BE2C (cell line): ENCODE results near the gene UBE2D2.
"Not testable (repeated sequence)": the region's sequence is repeated elsewhere in the genome, so short reads cannot be mapped to it uniquely, and the experiment has no call there.

Experiments used
- DNase-seq: peaks from one replicate; pipeline ENCODE4 v3.0.0-alpha.2; 2020
- H3K27me3 ChIP-seq: fragments of 250-450 bp; sonication (Bioruptor Pico); 2 replicates; pipeline ENCODE4 v1.5.1; 2020; ENCODE audit warnings: mild to moderate bottlenecking
- H3K36me3 ChIP-seq: fragments of 250-450 bp; sonication (Bioruptor Pico); 2 replicates; pipeline ENCODE4 v1.5.1; 2020; ENCODE audit warnings: mild to moderate bottlenecking
- H3K4me1 ChIP-seq: fragments of 250-450 bp; sonication (Bioruptor Pico); 2 replicates; pipeline ENCODE4 v1.5.1; 2020
- H3K4me3 ChIP-seq: 2 replicates; pipeline ENCODE4 v1.5.1; 2011; ENCODE audit warnings: low read depth, low read length
- H3K9me3 ChIP-seq: fragments of 250-450 bp; sonication (Bioruptor Pico); 2 replicates; pipeline ENCODE4 v1.5.1; 2020
- TF ChIP-seq, protein P1 (sequence below): IDR thresholded peaks from 2 replicates; pipeline ENCODE4 v1.5.1; 2012; ENCODE audit warnings: mild to moderate bottlenecking, low read depth, low read length

UBE2D2 gene

DNA sequence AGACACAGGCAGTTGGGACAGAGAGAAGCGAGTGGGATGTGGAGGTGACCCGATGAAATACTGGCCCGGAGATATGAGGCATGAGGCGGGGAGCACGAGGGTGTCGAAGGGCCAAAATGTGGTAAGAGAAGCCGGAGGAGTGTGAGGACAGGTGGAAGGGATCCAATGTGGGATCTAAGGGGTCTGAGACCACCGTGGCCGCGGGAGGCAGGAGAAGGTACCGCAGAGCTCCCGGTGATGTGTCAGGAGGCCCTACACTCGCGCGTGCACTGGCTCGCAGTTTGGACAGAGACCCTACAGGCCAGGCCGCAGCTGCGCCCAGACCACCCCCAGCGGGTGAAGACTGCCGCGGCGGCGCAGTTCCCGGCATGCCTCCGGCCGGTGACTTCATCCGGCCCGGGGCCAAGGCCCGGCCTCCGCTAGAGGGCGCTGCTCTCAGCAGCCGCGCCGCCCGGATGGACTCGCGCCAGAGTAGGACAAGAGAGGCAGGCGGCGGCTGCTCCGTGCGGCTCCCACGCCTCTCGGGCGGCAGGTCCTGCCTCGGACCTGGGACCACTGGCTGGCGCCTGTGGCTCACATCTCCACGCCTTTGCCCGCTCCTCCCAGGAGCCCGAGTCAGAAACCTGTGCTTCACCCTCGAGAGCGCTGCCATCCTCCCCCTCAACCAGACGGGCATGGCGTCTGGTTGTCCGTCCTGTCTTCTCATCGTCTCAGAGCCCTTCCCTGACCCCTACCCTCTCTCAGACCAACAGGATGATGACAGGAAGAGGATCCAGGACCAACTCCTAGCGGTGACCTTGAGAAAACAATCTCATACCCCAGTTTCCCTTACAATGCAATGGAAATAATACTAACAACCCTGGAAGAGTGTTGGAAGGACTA lies 43.2 kb upstream of the UBE2D2 start:
- Histone ChIP-seq H3K4me3 (peak overlapping the region; percentile 65), H3K9me3 (no peaks in the 10 kb centered on the region), H3K36me3 (no peaks in the 10 kb centered on the region), H3K4me1 (peaks cover 8% of the 10 kb centered on the region), H3K27me3 (no peaks in the 10 kb centered on the region)
- peak; percentile 95 for DNase-seq
- TF ChIP-seq, protein P1, sequence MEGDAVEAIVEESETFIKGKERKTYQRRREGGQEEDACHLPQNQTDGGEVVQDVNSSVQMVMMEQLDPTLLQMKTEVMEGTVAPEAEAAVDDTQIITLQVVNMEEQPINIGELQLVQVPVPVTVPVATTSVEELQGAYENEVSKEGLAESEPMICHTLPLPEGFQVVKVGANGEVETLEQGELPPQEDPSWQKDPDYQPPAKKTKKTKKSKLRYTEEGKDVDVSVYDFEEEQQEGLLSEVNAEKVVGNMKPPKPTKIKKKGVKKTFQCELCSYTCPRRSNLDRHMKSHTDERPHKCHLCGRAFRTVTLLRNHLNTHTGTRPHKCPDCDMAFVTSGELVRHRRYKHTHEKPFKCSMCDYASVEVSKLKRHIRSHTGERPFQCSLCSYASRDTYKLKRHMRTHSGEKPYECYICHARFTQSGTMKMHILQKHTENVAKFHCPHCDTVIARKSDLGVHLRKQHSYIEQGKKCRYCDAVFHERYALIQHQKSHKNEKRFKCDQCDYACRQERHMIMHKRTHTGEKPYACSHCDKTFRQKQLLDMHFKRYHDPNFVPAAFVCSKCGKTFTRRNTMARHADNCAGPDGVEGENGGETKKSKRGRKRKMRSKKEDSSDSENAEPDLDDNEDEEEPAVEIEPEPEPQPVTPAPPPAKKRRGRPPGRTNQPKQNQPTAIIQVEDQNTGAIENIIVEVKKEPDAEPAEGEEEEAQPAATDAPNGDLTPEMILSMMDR, result peak; percentile 91

GRCh38 chr5:139523635-139524445 lies 37.3 kb upstream of the UBE2D2 start:
- Histone ChIP-seq H3K4me1 (peaks cover 2% of the 10 kb centered on the region; the same call in 1 of the 2 replicates), H3K36me3 (no peaks in the 10 kb centered on the region), H3K9me3 (no peaks in the 10 kb centered on the region), H3K27me3 (no peaks in the 10 kb centered on the region), H3K4me3 (no peak overlapping the region)
- TF ChIP-seq, protein P1, result no peak
- no peak for DNase-seq

DNA sequence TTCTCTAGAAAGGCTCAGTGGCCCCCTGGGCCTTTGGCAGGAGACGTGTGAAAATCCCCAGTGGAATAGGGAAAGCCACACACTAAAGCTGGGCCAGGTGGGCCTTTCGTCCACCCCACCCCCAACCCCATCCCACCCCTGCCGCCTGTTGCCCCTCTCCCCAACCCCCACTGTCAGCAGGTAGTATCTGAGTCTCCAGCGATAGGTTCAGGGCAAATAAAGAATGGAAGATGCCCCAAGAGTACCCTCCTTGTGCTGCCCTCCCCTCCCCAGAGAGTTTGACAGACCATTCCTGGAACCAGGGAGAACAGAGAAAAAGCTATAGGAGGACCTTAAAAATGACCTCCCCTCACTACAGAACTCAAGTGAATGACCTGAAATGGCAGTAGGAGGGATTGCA lies 36.7 kb upstream of the UBE2D2 start:
- no peaks in the 10 kb centered on the region for H3K9me3 ChIP-seq
- no peak for DNase-seq
- H3K36me3 ChIP-seq, result no peaks in the 10 kb centered on the region
- no peak overlapping the region for H3K4me3 ChIP-seq
- H3K4me1 ChIP-seq, result peaks cover 2% of the 10 kb centered on the region; the same call in 1 of the 2 replicates
- TF ChIP-seq, protein P1, result no peak
- H3K27me3 ChIP-seq, result no peaks in the 10 kb centered on the region

DNA sequence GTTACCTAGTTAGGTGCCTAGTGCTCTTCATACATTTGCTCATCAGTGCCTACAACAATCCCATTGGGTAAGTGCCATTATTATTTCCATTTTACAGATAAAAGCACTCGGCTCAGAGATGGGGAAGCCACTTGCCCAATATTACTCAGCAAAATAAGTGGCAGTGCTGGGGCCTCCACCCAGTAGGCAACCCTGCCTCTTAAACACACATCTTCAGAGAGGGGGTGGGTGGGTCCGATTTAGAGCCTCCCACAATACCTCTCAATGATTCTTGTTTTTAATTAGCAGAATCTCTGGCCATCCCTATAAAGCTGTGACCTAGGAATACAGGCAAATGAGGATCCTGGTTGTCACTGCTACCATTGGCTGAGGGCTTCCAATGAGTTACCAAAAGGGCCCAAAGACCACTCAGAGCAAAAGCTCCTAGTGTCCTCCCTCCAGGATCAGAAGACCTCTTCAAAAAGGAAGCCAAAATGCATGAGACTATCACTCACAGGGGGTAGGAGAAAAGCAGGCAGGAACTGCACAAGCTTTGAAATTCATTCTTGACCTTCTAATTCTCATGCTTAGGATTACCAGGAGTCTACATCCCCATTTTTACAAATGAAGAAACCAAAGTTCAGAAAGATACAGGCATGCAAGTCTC lies 36.1 kb upstream of the UBE2D2 start:
- no peak for DNase-seq
- H3K9me3 ChIP-seq, result no peaks in the 10 kb centered on the region
- TF ChIP-seq, protein P1, result no peak
- H3K36me3 ChIP-seq, result no peaks in the 10 kb centered on the region
- H3K4me3 ChIP-seq, result no peak overlapping the region
- peaks cover 2% of the 10 kb centered on the region; the same call in 1 of the 2 replicates for H3K4me1 ChIP-seq
- no peaks in the 10 kb centered on the region for H3K27me3 ChIP-seq

- H3K4me1 ChIP-seq, DNase-seq, H3K9me3 ChIP-seq, H3K27me3 ChIP-seq, H3K36me3 ChIP-seq, H3K4me3 ChIP-seq: not testable (repeated sequence)
These were observed 35.4 kb upstream of the UBE2D2 start for GRCh38 chr5:139525586-139526308.

- DNase-seq, H3K27me3 ChIP-seq, H3K9me3 ChIP-seq, H3K36me3 ChIP-seq, H3K4me3 ChIP-seq, H3K4me1 ChIP-seq: not testable (repeated sequence)
These were observed 34.6 kb upstream of the UBE2D2 start for GRCh38 chr5:139526309-139527089.

GRCh38 chr5:139527090-139527470 lies 34.1 kb upstream of the UBE2D2 start:
- DNase-seq, H3K9me3 ChIP-seq, H3K4me1 ChIP-seq, H3K36me3 ChIP-seq, H3K27me3 ChIP-seq, H3K4me3 ChIP-seq: not testable (repeated sequence)

- H3K36me3 ChIP-seq, H3K4me3 ChIP-seq, H3K27me3 ChIP-seq, H3K9me3 ChIP-seq, DNase-seq, H3K4me1 ChIP-seq: not testable (repeated sequence)
These were observed 33.2 kb upstream of the UBE2D2 start for GRCh38 chr5:139527896-139528467.

GRCh38 chr5:139528695-139529094 lies 32.4 kb upstream of the UBE2D2 start:
- not testable (repeated sequence) for H3K27me3 ChIP-seq, H3K4me3 ChIP-seq, DNase-seq, H3K9me3 ChIP-seq, H3K36me3 ChIP-seq, H3K4me1 ChIP-seq
